HFFc6 (cell line): ENCODE results near the gene ZBTB14. TPM values are rescaled to one million over a fixed set of nuclear protein-coding genes. Genes with fewer than 3 reads are reported as not detected.
A peak's percentile ranks its signal among the peaks of the same experiment; 100 is the strongest.

Source experiments
- DNase-seq: peaks from one replicate; pipeline ENCODE4 v3.0.0-alpha.2; 2018
- H3K27ac Mint-ChIP-seq: 2 replicates; pipeline ENCODE4 v1.8.0; 2020; ENCODE audit warnings: mild to moderate bottlenecking, mixed read lengths
- H3K27me3 Mint-ChIP-seq: 2 replicates; pipeline ENCODE4 v1.8.0; 2021; ENCODE audit warnings: mild to moderate bottlenecking, moderate library complexity, mixed read lengths; ENCODE audit not compliant: insufficient read depth
- H3K36me3 Mint-ChIP-seq: 2 replicates; pipeline ENCODE4 v1.8.0; 2021; ENCODE audit warnings: low read depth, mixed read lengths
- H3K4me1 Mint-ChIP-seq: 2 replicates; pipeline ENCODE4 v1.8.0; 2020; ENCODE audit warnings: low read depth, mixed read lengths
- H3K4me3 Mint-ChIP-seq: 2 replicates; pipeline ENCODE4 v1.8.0; 2020; ENCODE audit warnings: mild to moderate bottlenecking, moderate library complexity, mixed read lengths
- H3K9me3 Mint-ChIP-seq: 2 replicates; pipeline ENCODE4 v1.8.0; 2020; ENCODE audit warnings: mild to moderate bottlenecking, mixed read lengths
- total RNA-seq, 6 experiments: library from RNA; stranded (reverse); fragmentation: NEBNext Ultra II Directional; extraction: Animal tissue kit (Norgen Biotek cat#: 25700); gene quantifications; 2 replicates in 1 of 6; 3 replicates in 5 of 6; pipeline ENCODE4 v1.2.3, GENCODE V29; 2021
- TF ChIP-seq, protein P1 (sequence below): fragments of 200-600 bp; sonication (generic); IDR thresholded peaks from 2 replicates; pipeline ENCODE4 v1.5.0; 2021; ENCODE audit warnings: antibody characterized with exemption, mild to moderate bottlenecking

Gene ZBTB14
- total RNA-seq, 6 experiments from 2014 or later: 5.9 to 6.6 (median 6.3) TPM

DNA sequence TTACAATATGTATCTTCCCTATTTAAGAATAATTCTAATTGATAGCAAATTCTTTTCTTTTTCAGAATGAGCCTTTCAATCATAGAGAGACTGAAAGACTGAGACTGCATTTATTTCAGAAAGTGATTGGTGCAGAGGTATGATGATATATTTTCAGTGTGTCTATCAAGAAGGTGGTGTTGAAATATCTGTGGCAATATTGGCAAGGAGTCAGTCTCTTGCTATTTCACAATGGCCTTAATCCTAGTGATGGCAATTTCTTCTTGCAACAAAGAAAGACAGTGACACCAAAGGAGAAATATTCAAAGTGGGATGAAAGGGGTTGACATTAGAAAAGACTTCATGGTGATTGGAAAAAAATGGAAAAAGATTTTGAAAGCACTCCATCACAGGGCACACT lies 21.7 kb upstream of the ZBTB14 start:
- TF ChIP-seq, protein P1, sequence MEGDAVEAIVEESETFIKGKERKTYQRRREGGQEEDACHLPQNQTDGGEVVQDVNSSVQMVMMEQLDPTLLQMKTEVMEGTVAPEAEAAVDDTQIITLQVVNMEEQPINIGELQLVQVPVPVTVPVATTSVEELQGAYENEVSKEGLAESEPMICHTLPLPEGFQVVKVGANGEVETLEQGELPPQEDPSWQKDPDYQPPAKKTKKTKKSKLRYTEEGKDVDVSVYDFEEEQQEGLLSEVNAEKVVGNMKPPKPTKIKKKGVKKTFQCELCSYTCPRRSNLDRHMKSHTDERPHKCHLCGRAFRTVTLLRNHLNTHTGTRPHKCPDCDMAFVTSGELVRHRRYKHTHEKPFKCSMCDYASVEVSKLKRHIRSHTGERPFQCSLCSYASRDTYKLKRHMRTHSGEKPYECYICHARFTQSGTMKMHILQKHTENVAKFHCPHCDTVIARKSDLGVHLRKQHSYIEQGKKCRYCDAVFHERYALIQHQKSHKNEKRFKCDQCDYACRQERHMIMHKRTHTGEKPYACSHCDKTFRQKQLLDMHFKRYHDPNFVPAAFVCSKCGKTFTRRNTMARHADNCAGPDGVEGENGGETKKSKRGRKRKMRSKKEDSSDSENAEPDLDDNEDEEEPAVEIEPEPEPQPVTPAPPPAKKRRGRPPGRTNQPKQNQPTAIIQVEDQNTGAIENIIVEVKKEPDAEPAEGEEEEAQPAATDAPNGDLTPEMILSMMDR: no peak
- Mint-ChIP-seq H3K36me3 (no peaks in the 10 kb centered on the region), H3K4me3 (no peak overlapping the region), H3K4me1 (no peaks in the 10 kb centered on the region), H3K27ac (no peak overlapping the region), H3K9me3 (peaks cover 27% of the 10 kb centered on the region), H3K27me3 (no peaks in the 10 kb centered on the region; the same call in none of the 2 replicates)
- no peak for DNase-seq

DNA sequence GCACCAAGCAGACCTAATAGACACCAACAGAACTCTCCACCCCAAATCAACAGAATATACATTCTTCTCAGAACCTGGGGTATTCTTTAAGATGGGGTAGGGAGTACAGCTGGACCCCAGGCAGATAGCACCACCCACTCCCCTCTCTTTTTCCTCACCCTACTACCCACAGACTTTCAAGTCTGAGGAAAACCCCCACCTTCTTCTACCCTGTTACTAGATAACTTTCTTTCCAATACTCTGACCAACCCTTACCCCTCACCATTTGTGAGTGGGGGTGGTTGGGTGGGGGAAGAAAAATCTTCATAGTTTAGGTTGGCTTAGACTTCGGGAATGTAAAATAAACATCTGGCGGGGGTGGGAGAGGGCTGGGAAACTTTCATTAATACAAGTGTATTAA lies 20.3 kb upstream of the ZBTB14 start:
- no peaks in the 10 kb centered on the region for H3K4me1 Mint-ChIP-seq
- no peak overlapping the region for H3K27ac Mint-ChIP-seq
- H3K9me3 Mint-ChIP-seq: peaks cover 17% of the 10 kb centered on the region
- no peaks in the 10 kb centered on the region; the same call in 1 of the 2 replicates for H3K27me3 Mint-ChIP-seq
- TF ChIP-seq, protein P1: no peak
- no peaks in the 10 kb centered on the region for H3K36me3 Mint-ChIP-seq
- DNase-seq: no peak
- no peak overlapping the region for H3K4me3 Mint-ChIP-seq

GRCh38 chr18:5311301-5311989 lies 15.9 kb upstream of the ZBTB14 start:
- no peak overlapping the region for H3K27ac Mint-ChIP-seq
- H3K27me3 Mint-ChIP-seq: no peaks in the 10 kb centered on the region; the same call in 1 of the 2 replicates
- TF ChIP-seq, protein P1: no peak
- H3K36me3 Mint-ChIP-seq: no peaks in the 10 kb centered on the region
- no peaks in the 10 kb centered on the region for H3K9me3 Mint-ChIP-seq
- H3K4me1 Mint-ChIP-seq: no peaks in the 10 kb centered on the region
- no peak overlapping the region for H3K4me3 Mint-ChIP-seq
- no peak for DNase-seq

- no peak overlapping the region for H3K27ac Mint-ChIP-seq
- H3K4me1 Mint-ChIP-seq: no peaks in the 10 kb centered on the region
- H3K36me3 Mint-ChIP-seq: no peaks in the 10 kb centered on the region
- H3K9me3 Mint-ChIP-seq: no peaks in the 10 kb centered on the region
- TF ChIP-seq, protein P1: no peak
- H3K27me3 Mint-ChIP-seq: no peaks in the 10 kb centered on the region
- H3K4me3 Mint-ChIP-seq: 0 out of 2 replicates have a peak overlapping the region, but pooled peaks have one; percentile 15
- no peak for DNase-seq
These were observed 14.5 kb upstream of the ZBTB14 start for GRCh38 chr18:5309888-5310470.

- TF ChIP-seq, protein P1: no peak
- H3K4me3 Mint-ChIP-seq: no peak overlapping the region
- no peak overlapping the region for H3K27ac Mint-ChIP-seq
- no peaks in the 10 kb centered on the region for H3K36me3 Mint-ChIP-seq
- DNase-seq: no peak
- H3K9me3 Mint-ChIP-seq: no peaks in the 10 kb centered on the region
- no peaks in the 10 kb centered on the region for H3K4me1 Mint-ChIP-seq
- H3K27me3 Mint-ChIP-seq: peaks cover 1% of the 10 kb centered on the region; the same call in 1 of the 2 replicates
These were observed 10.3 kb upstream of the ZBTB14 start for GRCh38 chr18:5305835-5306234.
